ENCODE measurements around the gene HIPK1.
"Not testable (repeated sequence)": the region's sequence is repeated elsewhere in the genome, so short reads cannot be mapped to it uniquely, and the experiment has no call there.

HIPK1 gene

DNA sequence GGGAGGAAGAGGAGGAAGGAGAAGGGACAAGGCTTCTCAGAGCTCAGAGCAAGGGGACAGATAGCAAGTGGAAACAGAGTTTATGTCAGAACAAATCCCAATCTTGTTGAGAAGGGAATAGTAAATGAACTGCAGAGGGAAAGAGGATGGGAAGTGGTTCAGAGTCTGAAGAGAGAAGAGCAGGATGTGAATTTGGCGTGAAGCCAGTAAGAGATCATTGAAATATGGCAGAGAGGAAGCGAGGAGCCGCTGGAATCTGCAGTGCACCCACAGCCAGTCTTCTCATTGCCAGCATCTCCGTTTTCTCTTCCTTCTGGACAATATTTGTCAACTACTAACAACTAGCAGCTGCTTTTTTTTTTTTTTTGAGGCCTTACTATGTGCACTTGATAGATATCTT, 69.2 kb downstream of the HIPK1 start:
- no peak for TF ChIP-seq POLR2AphosphoS5 (IDR thresholded peaks at IDR 0.05; ENCODE audit: borderline replicate concordance, low read depth, low read length)
- no peak for TF ChIP-seq FOXP2 (optimal IDR thresholded peaks at IDR 0.05; ENCODE audit: control extremely low read depth, extremely low read length, insufficient read depth)
- TF ChIP-seq EZH2 (IDR thresholded peaks at IDR 0.05): no peak
- Histone ChIP-seq H3K4me3 (no peak overlapping the region), H3K9me3 (ENCODE audit: low read depth, low read length) (no peaks in the 10 kb centered on the region; the same call in 1 of the 2 replicates)

DNA sequence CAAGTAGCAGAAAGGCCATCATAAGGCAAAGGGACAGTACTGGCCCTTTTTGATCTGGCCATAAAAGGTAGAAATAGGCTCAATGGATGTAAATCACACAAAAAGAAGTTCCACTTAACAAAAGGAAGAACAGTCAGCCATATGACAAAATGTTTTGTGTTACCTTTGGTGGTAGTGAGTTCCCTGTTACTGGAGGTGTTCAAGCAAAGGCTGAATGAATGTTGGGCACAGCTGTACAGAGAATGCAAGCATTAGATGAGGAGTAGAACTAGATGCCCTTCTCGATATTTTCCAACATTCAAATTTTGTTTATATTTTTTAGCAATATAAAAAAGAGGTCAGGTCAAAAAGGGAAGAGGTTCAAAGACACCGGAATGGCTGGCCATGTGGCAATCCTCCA, 70.1 kb downstream of the HIPK1 start:
- Histone ChIP-seq H3K9me3 (ENCODE audit: low read depth, low read length) (no peaks in the 10 kb centered on the region; the same call in 1 of the 2 replicates), H3K27ac (no peak overlapping the region), H3K4me3 (no peak overlapping the region), H3K36me3 (ENCODE audit: insufficient read depth, low read length) (no peaks in the 10 kb centered on the region), H3K9ac (ENCODE audit: insufficient read length) (no peak overlapping the region)
- no peak for DNase-seq (ENCODE audit: low read depth, low spot score)
- TF ChIP-seq POLR2AphosphoS5 (IDR thresholded peaks at IDR 0.05; ENCODE audit: borderline replicate concordance, low read depth, low read length) (no peak), FOXP2 (optimal IDR thresholded peaks at IDR 0.05; ENCODE audit: control extremely low read depth, extremely low read length, insufficient read depth) (no peak), EZH2 (IDR thresholded peaks at IDR 0.05) (no peak)

More for the DNA sequence above, 69.2 kb downstream of the HIPK1 start:
- no peaks in the 10 kb centered on the region for H3K36me3 ChIP-seq (ENCODE audit: insufficient read depth, low read length)
- no peak overlapping the region for H3K9ac ChIP-seq (ENCODE audit: insufficient read length)
- no peak overlapping the region for H3K27ac ChIP-seq
- DNase-seq (ENCODE audit: low read depth, low spot score): peak; percentile 77

DNA sequence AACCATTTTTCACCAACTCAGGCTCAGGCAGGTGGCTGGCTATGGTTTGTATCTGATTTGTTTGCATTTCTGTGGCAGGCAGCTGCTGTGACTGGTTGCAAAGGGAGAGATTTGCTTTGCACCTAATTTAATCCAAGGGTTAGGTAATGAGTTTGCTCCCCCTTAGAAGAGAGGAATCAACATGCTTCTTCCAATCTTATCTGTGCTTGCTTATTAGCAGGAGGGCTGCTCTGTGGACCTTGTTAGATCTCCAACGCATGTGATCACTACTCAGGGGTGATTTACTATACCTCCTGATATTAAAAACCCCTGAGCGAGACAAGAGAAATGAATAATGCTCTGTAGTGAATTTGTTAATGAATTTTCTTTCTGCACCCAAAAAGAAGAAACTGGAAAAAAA, 70.7 kb downstream of the HIPK1 start:
- Histone ChIP-seq H3K27ac (no peak overlapping the region), H3K9me3 (ENCODE audit: low read depth, low read length) (no peaks in the 10 kb centered on the region; the same call in 1 of the 2 replicates), H3K36me3 (ENCODE audit: insufficient read depth, low read length) (no peaks in the 10 kb centered on the region), H3K9ac (ENCODE audit: insufficient read length) (no peak overlapping the region), H3K4me3 (no peak overlapping the region)
- TF ChIP-seq POLR2AphosphoS5 (IDR thresholded peaks at IDR 0.05; ENCODE audit: borderline replicate concordance, low read depth, low read length) (no peak), FOXP2 (optimal IDR thresholded peaks at IDR 0.05; ENCODE audit: control extremely low read depth, extremely low read length, insufficient read depth) (no peak), EZH2 (IDR thresholded peaks at IDR 0.05) (no peak)
- DNase-seq (ENCODE audit: low read depth, low spot score): no peak

DNA sequence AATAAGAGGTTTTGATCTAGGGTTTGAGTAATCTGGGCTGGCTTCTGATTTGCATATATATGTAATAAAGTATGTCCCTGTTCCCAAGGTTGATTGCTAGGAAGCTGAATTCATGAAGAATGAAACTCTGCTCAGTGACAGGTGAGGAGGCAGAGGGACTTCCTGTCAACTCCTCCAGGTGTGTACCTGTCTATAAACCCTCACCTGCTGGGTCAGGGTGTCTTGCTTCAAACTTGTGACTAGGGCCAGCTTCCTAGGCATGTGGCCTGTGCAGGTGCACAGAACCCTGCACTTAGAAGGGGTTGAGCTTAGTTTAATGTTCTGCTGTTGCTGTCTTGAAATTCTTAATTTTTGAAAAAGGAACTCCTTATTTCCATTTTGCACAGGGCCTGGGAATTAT, 71.3 kb downstream of the HIPK1 start:
- Histone ChIP-seq H3K27ac (no peak overlapping the region), H3K9me3 (ENCODE audit: low read depth, low read length) (no peaks in the 10 kb centered on the region; the same call in 1 of the 2 replicates), H3K9ac (ENCODE audit: insufficient read length) (no peak overlapping the region), H3K4me3 (no peak overlapping the region), H3K36me3 (ENCODE audit: insufficient read depth, low read length) (no peaks in the 10 kb centered on the region)
- TF ChIP-seq EZH2 (IDR thresholded peaks at IDR 0.05) (no peak), FOXP2 (optimal IDR thresholded peaks at IDR 0.05; ENCODE audit: control extremely low read depth, extremely low read length, insufficient read depth) (no peak), POLR2AphosphoS5 (IDR thresholded peaks at IDR 0.05; ENCODE audit: borderline replicate concordance, low read depth, low read length) (no peak)
- DNase-seq (ENCODE audit: low read depth, low spot score): no peak

DNA sequence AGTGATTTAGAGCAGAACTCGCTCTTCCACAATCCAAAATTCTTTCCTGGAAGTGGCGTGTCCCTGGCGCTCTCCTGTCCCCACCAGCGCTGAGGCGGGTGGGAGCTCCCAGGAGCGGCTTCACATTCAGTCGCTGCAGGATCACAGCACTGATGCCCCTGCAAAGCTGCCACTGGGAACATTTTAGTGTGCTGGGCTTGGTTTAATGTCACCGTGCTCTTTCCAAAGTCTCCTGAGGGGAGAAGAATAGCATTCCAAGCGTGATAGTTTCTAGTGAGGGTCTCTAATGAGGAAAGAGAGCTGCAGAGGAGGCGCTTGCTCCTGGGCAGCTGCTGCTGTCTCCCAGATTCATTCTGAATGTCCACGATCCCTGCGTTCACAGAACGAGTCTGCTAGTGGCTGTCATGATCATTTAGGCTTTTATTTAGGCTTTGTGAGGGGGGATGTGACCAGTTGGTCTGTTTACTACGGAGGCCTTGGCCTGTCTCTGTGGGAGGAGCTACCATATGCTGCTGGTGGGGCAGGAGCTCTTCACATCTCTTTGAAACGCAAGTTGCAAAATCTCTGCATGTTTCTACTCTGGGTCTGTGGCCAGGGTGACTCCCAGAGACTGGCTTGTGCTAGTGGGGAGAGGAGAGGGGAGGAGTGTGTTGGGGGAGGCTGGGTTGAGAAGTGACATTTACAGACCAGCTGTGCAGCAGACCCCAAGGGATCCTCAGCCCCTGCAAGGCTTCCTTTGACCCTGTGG, 73.5 kb downstream of the HIPK1 start:
- TF ChIP-seq EZH2 (IDR thresholded peaks at IDR 0.05): no peak
- TF ChIP-seq FOXP2 (optimal IDR thresholded peaks at IDR 0.05; ENCODE audit: control extremely low read depth, extremely low read length, insufficient read depth): no peak
- no peak for TF ChIP-seq POLR2AphosphoS5 (IDR thresholded peaks at IDR 0.05; ENCODE audit: borderline replicate concordance, low read depth, low read length)
- DNase-seq (ENCODE audit: low read depth, low spot score): no peak
- Histone ChIP-seq H3K4me3 (no peak overlapping the region), H3K9ac (ENCODE audit: insufficient read length) (no peak overlapping the region), H3K27ac (no peak overlapping the region), H3K36me3 (ENCODE audit: insufficient read depth, low read length) (no peaks in the 10 kb centered on the region), H3K9me3 (ENCODE audit: low read depth, low read length) (no peaks in the 10 kb centered on the region; the same call in 1 of the 2 replicates)

DNA sequence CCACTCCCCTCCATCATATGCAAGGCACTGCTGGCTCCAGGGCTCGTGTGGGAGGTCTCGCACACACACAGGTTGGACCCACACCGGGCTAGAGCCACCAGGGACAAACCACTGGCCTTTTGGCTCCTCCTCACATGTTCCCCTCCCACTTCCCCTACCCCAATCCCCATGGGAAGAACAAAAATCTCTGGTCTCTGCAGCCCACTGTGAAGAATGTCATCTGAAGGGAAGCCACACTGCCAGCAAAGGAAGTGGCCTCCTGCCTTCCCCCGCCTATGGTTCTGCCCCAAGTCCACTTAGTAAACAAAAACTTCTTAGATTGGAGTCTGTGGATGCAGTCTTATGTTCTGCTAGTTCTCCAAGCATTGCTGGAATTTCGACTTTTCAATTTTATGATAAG, 74.3 kb downstream of the HIPK1 start:
- Histone ChIP-seq H3K9ac (ENCODE audit: insufficient read length) (no peak overlapping the region), H3K27ac (no peak overlapping the region), H3K36me3 (ENCODE audit: insufficient read depth, low read length) (no peaks in the 10 kb centered on the region), H3K4me3 (no peak overlapping the region), H3K9me3 (ENCODE audit: low read depth, low read length) (no peaks in the 10 kb centered on the region; the same call in 1 of the 2 replicates)
- no peak for DNase-seq (ENCODE audit: low read depth, low spot score)
- TF ChIP-seq EZH2 (IDR thresholded peaks at IDR 0.05): no peak
- no peak for TF ChIP-seq POLR2AphosphoS5 (IDR thresholded peaks at IDR 0.05; ENCODE audit: borderline replicate concordance, low read depth, low read length)
- TF ChIP-seq FOXP2 (optimal IDR thresholded peaks at IDR 0.05; ENCODE audit: control extremely low read depth, extremely low read length, insufficient read depth): no peak

DNA sequence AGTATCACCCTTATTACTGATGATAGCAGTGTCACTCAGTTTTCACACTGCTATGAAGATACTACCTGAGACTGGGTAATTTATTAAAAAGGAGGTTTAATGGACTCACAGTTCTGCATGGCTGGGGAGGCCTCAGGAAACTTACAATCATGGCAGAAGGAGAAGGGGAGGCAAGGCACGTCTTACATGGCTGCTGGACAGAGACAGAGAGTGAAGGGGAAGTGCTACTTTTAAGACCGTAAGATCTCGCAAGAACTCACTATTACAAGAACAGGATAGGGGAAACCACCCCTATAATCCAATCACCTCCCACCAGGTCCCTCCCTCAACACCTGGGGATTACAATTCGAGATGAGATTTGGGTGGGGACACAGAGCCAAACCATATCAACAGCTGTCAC, 77.7 kb downstream of the HIPK1 start:
- H3K9me3 ChIP-seq (ENCODE audit: low read depth, low read length); H3K4me3 ChIP-seq; DNase-seq (ENCODE audit: low read depth, low spot score); H3K27ac ChIP-seq; H3K9ac ChIP-seq (ENCODE audit: insufficient read length); H3K36me3 ChIP-seq (ENCODE audit: insufficient read depth, low read length): not testable (repeated sequence)

DNA sequence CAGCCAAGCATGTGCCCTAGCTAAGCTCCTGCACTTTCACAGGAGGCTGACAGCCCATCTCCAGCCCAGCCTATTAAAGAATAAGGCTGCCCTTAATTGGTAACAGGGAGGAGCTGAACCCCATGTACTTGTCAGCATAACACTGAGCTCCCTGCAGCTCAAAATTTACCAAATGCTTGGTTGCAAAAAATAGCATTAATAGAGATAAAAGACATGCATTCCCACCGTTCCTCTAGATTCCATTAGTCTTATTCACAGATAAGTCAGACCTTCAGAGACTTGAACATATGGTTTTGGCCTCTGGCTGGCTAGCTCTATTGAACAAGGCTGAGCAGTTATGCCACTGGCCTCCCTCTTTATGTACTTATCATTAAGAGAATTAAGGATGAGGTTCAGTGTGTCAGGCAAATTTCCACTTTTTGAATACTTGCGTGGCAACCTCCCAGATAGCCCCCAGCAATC, 79.4 kb downstream of the HIPK1 start:
- TF ChIP-seq FOXP2 (optimal IDR thresholded peaks at IDR 0.05; ENCODE audit: control extremely low read depth, extremely low read length, insufficient read depth): no peak
- no peak for TF ChIP-seq POLR2AphosphoS5 (IDR thresholded peaks at IDR 0.05; ENCODE audit: borderline replicate concordance, low read depth, low read length)
- TF ChIP-seq EZH2 (IDR thresholded peaks at IDR 0.05): no peak
- Histone ChIP-seq H3K9ac (ENCODE audit: insufficient read length) (no peak overlapping the region), H3K27ac (no peak overlapping the region), H3K9me3 (ENCODE audit: low read depth, low read length) (no peaks in the 10 kb centered on the region; the same call in 1 of the 2 replicates), H3K36me3 (ENCODE audit: insufficient read depth, low read length) (no peaks in the 10 kb centered on the region), H3K4me3 (no peak overlapping the region)
- DNase-seq (ENCODE audit: low read depth, low spot score): no peak

DNA sequence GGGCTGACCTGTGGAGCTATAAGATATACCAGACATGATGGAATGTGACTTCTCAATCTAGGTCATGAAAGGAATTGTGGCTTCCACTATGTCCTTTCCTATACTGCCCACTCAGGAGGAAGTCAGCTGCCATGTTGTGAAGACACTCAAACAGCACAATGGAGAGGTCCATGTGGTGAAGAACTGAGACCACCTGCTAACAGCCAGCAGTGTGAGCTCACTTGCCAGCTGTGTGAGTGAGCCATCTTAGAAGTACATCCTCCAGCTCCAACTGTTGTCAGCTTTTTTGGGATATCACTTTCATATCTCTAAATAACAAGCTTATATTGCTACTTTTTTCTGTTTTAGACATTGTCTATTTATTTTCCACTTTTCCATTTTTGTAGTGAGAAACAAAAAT, 79.9 kb downstream of the HIPK1 start:
- H3K4me3 ChIP-seq: no peak overlapping the region
- H3K9me3 ChIP-seq (ENCODE audit: low read depth, low read length): no peaks in the 10 kb centered on the region; the same call in 1 of the 2 replicates
- no peak for DNase-seq (ENCODE audit: low read depth, low spot score)
- TF ChIP-seq FOXP2 (optimal IDR thresholded peaks at IDR 0.05; ENCODE audit: control extremely low read depth, extremely low read length, insufficient read depth) (no peak), EZH2 (IDR thresholded peaks at IDR 0.05) (no peak), POLR2AphosphoS5 (IDR thresholded peaks at IDR 0.05; ENCODE audit: borderline replicate concordance, low read depth, low read length) (no peak)
- no peaks in the 10 kb centered on the region for H3K36me3 ChIP-seq (ENCODE audit: insufficient read depth, low read length)
- H3K9ac ChIP-seq (ENCODE audit: insufficient read length): no peak overlapping the region
- no peak overlapping the region for H3K27ac ChIP-seq
